8988T (cell line): ENCODE results near the gene TOMM40L.
A peak's percentile ranks its signal among the peaks of the same experiment; 100 is the strongest.
"Not testable (repeated sequence)": the region's sequence is repeated elsewhere in the genome, so short reads cannot be mapped to it uniquely, and the experiment has no call there.

Experiments
- DNase-seq: peaks from one replicate; pipeline ENCODE4 v3.0.0; 2011

Gene TOMM40L

DNA sequence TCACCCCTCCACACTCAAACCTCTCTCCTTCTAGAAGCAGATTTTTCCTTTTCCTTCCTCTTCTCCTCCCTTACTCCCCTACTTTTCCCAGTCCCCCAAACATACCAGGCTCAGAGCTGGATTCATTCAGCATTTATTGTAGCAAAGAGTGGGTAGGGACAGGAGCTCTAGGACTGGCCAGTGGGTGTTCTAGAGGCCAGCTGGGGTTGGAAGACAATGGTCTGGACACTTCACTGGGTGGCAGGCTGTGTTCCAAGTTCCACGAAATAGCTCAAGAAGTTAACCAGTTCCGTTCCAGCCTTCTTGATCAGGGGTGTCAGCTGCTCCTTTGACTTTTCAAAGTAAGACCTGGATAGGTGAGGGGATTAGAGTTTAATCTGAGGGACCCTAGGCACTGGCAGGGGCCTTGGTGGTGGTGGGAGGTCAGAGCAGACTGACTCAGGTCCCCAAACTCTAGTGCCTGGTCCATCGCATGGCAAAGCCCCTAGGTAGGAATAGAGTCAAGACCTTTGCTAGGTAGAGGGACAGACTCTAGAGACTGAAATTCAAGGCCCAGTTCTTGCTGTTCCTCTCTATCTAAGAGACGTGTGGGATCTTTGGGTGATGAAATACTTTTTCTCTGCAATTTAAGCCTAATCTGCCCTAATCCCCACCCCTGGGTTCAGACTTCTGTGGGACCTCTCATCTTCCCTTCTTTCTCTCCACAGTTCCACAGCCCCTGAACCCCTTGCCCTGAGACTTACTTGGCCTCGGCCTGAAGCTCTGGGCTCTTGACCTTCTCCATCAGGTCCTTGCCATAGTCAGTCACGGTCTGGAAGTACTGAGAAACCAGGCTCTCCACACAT lies 3.5 kb upstream of the TOMM40L start:
- DNase-seq: no peak

DNA sequence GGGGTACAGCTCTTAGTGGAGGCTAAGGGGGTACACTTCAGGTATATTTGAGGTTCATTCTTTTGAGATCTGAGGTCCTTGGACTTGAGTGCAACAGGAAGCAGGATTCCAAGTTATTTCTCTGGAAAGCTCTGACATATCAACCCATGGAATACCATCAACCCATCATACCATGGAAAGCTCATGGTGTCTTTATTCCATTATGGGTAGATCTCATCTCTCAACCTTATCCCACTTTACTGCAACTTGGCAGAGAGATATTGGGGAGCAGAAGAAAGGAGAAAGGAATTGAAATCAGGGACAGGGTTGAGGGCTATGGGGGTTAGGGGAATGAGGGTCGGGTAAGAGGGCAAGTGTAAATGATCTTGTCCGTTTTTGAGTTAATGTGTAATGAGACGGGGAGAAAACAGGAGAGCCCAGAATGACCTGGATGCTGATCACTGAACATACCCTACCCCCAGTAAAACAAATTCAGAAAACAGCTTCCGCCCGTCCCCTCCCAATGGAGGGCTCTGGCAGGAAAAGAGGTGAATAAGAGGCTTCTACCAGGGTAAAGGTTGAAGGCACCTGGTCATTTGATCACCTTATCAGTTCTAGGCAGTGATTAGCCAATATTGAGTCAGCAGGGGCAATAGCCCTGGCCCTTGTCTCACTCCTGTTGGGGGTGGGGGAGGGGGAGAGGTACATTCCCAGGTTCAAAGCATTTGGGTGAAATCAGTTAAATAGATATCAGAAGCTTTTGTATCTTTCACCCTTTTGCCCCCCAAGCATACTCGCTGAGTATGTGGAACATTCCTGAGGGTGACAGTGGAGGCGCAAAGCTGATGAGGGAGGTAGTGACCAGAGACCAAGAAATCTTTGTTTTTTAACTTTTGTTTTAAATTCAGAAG lies 1.8 kb upstream of the TOMM40L start:
- DNase-seq: no peak

DNA sequence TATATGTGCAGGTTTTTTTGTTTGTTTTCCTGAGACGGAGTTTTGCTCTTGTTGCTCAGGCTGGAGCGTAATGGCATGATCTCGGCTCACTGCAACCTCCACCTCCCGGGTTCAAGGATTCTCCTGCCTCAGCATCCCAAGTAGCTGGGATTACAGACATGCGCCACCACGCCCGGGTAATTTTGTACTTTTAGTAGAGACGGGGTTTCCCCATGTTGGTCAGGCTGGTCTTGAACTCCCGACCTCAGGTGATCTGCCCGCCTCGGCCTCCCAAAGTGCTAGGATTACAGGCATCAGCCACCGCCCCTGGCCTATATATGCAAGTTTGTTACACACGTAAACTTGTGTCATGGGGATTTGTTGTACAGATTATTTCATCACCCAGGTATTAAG lies 1.2 kb upstream of the TOMM40L start:
- not testable (repeated sequence) for DNase-seq

DNA sequence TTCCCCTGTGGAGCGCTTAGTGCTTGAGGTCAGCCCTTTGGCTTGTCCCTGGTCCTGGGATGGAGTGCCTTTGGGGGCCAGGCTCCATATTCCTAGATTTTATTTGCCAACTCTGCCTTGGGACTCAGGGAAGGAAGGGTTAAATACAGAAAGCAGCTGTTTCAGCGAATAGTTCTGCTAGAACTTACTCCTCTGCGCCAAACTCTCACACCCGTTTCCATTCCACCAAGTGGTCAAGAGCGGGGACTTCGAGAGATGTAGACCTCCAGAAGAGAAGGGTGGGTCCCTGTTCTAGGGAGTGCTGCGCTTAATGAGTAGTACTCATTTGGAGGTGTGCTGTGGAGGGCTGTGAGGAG lies 704 bp upstream of the TOMM40L start:
- DNase-seq: no peak

DNA sequence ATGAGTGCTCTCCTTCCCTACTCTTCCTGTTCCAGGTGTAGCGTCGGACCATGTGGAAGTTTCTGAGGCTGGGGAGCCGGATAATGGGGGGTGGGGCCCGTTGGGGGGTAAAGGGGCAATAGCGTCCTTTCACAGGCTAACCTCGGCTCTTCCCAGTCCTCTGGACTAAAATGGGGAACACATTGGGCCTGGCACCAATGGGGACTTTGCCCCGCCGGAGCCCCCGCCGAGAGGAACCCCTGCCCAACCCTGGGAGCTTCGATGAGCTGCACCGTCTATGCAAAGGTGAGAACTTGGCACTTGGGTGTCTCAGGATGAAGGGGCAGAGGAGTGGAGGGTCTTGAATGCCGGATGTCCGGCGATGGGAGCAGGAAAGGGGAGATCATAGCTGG lies 456 bp downstream of the TOMM40L start:
- no peak for DNase-seq

DNA sequence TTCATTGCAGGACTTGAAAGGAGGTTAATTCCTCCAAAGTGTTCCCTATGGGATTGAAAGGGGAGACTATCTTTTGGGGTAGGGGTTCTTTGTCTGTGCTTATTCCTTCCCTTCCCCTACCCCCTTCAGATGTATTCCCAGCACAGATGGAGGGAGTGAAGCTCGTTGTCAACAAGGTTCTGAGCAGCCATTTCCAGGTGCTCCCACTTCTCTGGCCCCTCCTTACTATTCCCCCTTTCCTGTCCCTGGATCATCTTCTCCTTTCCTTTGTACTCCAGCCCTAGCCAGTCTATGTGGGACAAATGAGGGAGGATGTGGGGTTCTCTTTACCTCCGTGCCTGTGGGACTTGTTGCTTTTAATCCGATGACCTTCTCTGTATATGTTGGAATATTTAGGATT lies 899 bp downstream of the TOMM40L start:
- no peak for DNase-seq

DNA sequence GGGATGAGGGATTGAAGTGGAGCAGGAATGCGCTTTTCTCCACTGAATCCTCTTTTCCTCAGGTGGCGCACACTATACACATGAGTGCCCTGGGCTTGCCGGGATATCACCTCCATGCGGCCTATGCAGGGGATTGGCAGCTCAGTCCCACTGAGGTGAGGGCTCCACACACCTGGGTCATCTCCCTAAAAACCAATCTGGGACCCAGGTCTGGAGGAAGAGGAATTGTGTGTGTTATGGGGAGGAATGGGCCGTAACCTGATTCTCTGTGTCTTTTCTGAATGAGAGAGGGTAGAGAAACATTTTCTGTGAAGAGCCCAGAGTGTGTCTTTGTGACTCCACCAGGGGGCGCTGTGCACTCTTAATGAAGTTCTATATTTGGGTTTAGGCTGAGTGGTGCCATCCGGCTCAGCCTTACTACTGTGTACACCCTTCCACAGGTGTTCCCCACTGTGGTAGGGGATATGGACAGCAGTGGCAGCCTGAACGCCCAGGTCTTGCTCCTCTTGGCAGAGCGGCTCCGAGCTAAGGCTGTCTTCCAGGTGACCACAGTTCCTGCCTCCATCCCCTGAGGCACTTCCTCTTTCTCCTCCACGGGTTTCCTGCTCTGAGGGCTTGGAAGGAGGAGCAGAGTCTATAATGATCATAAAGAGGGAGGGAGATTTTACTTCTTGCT lies 1.5 kb downstream of the TOMM40L start:
- peak; percentile 47 for DNase-seq

DNA sequence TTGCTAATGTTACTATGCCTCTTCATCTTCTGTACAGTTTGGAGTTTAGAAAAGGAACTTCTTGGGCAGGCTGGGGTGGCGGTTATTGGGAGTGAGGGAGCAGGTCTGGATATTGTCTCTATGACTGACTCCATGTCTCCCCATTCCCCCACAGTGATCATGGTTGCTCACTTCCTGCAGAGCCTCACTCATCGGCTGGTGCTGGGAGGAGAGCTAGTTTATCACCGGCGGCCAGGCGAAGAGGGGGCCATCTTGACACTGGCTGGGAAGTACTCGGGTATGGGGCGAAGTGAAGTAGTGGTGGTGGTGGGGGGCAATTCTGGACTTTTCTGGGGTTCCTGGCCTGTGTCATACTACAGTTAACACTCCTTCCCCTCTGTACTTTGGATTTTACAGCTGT lies 2.2 kb downstream of the TOMM40L start:
- DNase-seq: no peak

DNA sequence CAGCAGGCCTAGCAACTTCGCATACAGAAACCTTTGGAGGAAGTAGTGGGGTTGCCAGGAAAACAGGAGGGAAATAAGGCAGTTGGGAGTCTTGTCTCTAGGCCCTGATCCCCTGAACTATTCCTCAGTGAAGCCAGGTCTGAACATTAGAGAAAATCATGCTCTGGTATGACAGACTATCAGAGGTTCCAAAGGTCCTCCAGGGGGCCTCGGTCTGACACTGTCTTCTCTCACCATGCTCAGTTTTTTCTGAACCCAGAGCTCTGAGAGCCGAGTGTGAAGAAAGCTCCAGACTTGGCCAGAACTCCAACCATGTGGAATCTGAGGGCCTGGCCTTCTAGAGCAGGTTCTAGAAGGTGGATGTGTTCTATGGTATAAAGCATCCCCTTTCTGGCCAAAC lies 4.0 kb downstream of the TOMM40L start:
- no peak for DNase-seq

DNA sequence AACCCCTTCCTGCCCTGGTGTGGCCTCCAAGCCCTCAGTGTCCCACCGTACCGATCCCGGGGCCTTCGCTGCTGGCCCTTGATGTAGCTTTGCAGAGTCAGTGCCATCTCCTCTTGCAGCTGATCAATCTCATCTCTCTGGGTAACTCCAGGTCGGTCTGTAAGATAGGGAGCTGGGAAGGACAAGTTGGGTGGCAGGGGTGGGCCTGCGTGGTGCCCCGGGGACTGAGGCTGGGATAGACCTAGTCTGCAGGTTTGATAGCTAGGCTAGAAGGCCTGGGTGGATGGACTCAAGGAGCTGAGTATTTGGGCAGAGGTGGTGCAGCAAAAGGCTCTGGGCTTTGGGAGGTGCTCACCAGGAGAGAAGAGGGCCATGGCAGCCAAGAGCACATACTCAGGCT lies 4.9 kb downstream of the TOMM40L start:
- no peak for DNase-seq

DNA sequence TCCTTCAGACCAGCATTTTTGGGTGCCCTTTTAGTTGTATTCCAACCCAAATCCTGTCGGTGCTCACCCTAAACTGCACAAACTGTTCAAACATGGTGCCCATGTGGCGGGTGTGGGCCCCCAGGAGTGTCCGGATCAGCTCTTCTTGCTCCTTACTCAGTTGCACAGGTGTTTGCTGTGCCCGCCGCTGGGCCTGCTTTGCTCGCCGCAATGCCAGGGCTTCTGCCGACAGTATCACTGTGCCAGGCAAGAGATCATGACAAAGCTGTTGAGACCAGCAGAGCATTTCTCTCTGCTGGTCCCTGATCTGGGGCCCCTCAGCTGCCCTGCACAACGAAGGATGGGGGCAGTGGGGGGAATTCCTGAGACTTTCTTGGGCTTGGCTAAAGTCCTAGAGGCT lies 7.2 kb downstream of the TOMM40L start:
- no peak for DNase-seq

DNA sequence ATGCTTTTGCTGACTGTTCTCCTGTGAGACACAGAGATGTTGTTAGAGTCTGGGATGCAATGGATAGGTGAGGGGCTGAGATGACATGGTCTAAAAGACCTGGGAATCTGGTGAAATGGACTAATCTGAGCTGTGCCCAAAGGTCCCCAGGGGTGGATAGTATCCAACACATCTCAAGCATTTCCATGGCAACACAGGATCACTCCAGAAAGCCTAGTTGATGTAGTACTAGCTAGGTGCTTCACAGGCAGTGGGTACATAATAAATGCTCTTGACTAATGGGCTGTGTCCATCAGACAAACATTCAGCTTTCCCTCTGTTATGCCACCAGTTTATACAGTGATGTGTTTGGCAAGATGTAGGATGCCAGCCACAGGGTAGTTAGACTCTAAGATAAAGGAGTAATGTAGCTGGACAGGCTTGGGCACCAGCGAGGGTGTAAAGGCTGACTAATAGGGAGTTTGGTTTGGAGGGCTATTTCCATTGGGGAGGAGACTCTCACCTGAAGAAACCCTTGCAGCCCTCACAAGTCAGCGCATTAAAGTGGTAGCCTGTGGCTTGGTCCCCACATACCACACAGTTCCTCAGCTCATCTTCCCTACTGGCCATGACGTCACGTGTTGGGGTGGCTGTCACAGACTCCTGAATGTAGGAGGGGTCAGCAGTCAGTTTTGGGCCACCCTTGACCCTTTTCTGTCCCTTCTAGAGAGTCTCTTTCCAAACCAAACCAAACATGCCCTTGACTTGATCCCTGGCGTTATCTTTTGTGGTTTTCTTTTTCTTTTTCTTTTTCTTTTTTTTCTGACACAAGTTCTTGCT lies 10.3 kb downstream of the TOMM40L start:
- DNase-seq: no peak

DNA sequence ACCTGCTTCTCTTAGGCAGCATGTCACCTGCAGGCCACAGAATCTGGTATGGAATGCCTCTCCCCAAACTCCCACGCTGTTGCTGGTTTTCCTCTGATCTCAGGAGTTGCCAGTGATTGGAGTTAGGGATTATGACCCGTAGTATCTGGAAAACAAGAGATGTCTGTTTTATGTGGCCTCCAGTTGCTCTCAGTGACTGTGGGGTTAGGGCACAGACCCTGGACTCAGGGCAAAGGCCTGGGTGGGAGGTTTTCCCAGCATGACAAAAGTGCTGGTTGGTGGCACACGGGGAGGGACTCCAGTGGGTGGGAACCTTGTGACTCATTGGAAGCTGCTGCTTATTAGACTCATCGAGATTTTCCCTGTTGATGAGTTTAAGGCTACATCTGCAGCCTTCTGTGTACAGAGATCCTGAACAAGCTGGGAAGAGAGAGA lies 12.2 kb downstream of the TOMM40L start, which contains the start of gene NR1I3:
Gene NR1I3, minus strand, starts transcription at position 165 of the 435 bp plus-strand sequence. CDS start 1,638 bp downstream, outside the sequence.
- DNase-seq: no peak

DNA sequence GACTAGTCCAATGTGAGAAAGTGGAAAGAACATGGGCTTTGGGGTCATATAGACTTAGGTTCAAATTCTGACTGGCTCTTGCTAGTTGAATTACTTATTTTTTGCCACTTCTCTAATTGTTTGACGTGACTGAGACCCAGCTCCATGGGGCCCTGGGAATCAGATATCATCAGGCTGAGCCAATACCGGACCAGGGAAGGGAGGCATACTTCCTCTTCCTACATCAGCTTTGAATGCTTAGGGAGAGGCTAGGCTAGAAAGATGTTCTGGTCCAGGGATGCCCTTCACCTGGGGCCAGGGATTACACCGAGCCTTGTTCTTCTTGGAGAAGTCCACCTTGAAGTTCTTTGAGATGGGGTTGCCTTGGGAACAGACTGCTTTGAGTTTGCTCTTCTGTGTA lies 15.8 kb downstream of the TOMM40L start:
- no peak for DNase-seq

DNA sequence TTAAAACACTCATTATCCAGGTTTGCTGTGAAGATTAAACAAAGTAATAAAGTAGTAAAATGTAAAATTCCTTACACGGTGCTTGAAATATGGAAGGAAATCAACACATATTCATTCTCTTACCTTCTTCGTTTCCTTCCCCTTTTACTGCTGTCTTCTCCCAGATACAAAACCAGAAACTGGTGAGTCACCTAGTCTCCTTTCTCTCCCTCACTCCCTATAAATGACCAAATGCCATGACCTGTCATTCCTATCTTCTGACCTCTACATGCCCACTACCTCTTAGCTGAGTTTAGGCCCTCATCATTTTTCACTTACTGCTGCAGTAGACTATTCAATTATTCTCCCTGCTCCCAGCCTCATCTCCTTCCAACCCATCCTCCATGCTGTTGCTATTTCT lies 16.5 kb downstream of the TOMM40L start:
- no peak for DNase-seq

DNA sequence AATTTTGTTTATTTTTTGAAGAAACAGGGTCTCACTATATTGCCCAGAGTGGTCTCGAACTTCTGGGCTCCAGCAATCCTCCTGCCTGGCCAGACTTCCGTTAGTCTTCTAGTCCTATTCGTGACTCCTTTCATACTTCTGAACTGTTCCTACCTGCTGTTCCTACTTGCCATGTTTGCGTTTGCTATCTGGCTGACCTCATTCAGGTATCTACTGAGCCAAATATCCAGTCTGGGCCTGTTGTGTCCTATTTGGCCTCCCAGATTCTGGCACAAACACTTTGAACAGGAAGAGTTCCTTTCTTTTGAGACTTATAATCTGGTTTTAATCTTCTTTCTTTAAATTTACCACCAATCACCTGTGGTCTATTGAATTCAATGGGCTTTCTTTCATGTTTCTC lies 19.0 kb downstream of the TOMM40L start:
- no peak for DNase-seq

DNA sequence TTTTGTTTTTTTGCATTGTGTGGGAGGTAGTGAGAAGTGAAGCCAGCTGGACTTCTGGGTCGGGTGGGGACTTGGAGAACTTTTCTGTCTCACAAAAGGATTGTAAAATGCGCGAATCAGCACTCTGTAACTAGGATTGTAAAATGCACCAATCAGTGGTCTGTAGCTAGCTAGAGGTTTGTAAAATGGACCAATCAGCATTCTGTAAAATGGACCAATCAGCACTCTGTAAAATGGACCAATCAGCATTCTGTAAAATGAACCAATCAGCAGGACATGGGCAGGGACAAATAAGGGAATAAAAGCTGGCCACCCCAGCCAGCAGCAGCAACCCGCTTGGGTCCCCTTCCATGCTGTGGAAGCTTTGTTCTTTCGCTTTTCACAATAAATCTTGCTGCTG lies 24.2 kb downstream of the TOMM40L start:
- not testable (repeated sequence) for DNase-seq

DNA sequence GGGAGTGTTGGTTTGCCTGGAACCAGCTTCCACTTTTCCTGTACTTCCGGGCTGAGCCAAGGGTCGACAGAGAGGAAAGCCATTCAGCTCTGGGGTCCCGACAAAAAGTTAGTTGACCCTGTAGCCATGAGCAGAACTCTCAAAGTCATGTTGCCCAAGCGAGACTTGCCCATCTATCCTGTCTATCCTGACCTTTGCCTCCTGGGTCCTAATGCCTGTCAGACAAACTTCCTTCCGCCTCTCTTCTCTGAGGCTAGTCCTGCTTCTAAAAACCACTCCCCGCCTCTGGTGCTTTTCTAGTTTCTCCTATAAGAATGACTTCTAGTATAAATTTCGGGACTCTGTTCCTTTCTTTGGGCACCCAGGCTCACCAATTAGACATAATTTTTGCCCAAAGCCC lies 25.0 kb downstream of the TOMM40L start:
- no peak for DNase-seq

DNA sequence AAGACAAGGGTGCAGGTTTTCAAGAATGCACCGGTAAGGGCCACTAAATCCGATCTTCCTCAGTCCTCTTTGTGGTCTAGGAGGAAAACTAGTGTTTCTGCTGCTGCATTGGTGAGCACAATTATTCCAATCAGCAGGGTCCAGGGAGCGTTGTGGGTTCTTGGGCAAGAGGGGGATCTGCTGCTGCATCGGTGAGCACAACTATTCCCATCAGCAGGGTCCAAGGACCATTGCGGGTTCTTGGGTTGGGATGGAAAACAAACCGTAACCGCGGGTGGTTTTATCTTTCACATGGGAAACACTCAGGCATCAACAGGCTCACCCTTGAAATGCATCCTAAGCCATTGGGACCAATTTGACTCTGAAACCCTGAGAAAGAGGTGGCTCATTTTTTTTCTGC lies 25.7 kb downstream of the TOMM40L start:
- no peak for DNase-seq

DNA sequence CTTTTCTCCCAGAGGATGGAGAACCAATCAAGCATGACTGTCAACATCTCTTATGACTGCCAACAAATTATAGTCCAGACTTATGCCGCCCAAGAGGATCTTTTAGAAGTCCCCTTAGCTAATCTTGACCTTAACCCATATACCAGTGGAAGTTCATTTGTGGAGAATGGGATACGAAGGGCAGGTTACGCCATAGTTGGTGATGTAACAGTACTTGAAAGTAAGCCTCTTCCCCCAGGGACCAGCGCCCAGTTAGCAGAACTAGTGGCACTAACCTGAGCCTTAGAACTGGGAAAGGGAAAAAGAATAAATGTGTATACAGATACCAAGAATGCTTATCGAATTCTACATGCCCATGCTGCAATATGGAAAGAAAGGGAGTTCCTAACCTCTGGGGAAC lies 29.4 kb downstream of the TOMM40L start:
- DNase-seq: not testable (repeated sequence)

DNA sequence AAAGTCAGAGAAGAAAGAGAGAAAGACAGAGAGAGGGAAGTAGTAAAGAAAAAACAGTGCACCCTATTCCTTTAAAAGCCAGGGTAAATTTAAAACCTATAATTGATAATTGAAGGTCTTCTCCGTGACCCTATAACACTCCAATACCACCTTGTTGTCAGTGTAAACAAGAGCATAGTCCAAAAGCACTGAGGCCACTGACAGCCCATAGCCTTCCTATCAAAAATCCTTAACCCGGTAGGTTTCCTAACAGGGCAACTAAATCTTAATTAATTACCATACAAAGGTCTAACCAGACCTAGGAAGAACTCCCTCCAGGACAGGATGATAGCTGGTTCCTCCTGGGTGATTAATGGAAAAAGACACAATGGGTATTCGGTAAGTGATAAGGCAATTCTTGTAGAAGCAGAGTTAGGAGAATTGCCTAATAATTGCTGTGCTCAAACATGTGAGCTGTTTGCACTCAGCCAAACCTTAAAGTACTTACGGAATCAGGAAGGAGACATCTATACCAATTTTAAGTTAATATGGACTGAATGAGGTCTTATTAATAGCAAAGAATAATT lies 30.2 kb downstream of the TOMM40L start:
- DNase-seq: not testable (repeated sequence)

DNA sequence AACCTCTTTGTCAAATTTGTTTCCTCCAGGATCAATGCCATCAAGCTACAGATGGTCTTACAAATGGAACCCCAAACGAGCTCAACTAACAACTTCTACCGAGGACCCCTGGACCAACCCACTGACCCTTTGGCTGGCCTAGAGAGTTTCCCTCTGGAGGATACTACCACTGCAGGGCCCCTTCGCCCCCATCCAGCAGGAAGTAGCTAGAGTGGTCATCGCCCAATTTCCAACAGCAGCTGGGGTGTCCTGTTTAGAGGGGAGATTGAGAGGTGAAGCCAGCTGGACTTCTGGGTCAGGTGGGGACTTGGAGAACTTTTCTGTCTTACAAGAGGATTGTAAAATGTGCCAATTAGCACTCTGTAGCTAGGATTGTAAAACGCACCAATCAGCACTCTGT lies 31.2 kb downstream of the TOMM40L start:
- not testable (repeated sequence) for DNase-seq
